Stimulated activated CD4-positive, alpha-beta T cell treated with anti-CD3 and anti-CD28 coated beads, Interleukin-4, amount 100 ng/mL, for 1 hour (primary cell): ENCODE results near the gene SLC35C1.

ENCODE experiments used
- DNase-seq: peaks from one replicate; pipeline ENCODE4 v3.0.0-alpha.2; 2020

Gene SLC35C1

GRCh38 chr11:45847911-45848316 lies 43.0 kb downstream of the SLC35C1 start:
- peak; percentile 16 for DNase-seq

- DNase-seq, result no peak
These were observed 43.7 kb downstream of the SLC35C1 start for GRCh38 chr11:45848654-45849081.

DNA sequence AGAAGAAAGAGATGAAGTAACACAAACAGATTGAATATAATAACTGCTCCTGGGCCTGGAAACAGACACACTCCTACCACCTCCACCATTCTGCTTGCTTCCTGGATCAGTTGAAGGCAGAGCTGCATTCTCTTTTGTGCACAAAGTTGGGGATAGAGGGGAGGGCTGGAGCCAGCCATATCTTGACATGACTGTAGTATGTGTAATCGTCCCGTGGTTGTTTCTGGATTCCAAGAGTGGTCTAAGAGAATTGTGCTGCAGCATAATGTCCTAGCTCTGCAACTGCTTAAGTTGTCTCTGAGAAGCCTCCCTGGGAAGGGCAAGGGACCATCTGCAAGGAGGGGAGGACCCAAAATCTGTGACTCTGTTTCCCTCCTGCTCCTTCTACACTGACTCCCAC lies 45.5 kb downstream of the SLC35C1 start:
- no peak for DNase-seq

DNA sequence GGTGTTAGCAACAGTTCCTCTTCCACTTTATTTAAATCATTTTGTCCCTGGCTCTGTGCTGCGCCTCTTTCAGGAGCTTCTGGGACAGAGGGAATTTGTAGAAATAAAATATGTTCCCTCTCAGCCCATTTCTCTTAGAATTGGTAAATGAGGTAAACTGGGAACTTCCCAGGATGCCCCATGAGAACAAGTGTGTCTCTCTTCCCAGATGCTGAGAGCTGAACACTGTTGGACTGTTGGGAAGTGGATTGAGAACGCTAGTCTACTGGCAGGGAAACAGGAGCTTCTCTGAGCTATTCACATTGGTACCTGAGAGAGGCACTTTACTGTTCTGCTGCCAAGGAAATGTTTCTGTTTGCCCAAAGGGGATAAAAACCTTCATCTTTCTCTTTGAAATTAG lies 46.3 kb downstream of the SLC35C1 start:
- DNase-seq, result no peak

- no peak for DNase-seq
These were observed 47.2 kb downstream of the SLC35C1 start for GRCh38 chr11:45852018-45852711.

- no peak for DNase-seq
These were observed 47.8 kb downstream of the SLC35C1 start for GRCh38 chr11:45852712-45853101.

DNA sequence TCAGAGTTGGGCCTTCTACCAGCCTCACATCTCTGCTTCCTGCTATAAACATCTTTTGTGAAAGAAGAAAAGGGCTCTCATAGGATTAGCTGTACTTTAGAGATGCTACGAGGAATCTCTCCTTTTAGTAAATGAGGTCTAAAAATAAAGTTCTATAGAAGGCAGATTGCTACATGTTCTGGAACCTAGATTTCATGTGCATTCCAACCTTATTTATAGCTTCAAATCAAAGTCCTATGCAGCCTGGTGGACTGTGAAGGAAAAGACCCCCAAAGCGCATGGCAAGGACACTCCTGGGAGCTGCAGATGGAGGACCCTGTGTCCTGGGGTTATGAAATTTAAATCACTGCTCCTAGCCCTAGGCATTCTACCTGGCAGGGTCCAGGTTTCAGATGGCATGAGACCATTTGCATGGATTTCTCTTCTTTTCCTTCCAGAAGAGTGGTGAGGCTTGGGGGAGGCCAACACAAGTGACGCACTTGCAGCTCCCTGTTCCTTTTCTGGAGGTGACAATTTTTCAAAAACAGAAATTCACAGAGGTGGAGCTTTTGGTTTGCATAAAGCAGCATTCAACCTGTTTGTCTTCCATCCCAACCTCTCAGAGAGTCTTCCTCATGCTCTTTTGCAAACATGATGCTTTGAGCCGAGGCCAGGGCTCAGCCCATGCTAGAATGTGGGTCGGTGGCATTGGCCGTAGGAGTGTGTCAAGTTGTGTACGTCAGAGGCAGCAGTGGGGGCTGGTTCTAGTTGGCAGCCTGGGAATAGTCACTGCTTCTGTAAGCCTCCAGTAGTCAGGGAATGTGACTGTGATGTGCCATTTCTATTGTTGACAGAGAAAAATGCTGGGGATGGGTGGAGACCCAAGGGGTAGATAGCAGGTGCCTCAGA lies 48.6 kb downstream of the SLC35C1 start:
- DNase-seq, result no peak

DNA sequence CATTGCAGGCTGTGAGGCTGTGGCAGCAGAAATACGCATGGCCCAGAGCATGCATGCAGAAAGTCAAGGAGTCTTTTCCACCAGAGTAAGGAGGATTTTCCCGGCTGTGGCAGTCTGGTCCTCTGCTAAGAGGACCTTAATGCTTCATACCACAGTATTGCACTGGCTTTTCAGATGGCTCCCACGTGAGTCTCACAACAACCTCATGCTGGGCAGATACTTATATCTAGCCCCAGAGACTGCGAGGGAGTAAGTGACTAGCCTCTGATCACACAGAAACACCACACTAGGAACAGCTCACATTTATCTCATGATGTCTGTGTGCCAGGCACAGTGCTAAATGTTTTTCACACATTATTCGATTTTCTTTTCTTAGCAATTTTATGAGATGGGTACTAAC lies 50.4 kb downstream of the SLC35C1 start:
- no peak for DNase-seq

GRCh38 chr11:45856044-45856468 lies 51.1 kb downstream of the SLC35C1 start:
- no peak for DNase-seq

DNA sequence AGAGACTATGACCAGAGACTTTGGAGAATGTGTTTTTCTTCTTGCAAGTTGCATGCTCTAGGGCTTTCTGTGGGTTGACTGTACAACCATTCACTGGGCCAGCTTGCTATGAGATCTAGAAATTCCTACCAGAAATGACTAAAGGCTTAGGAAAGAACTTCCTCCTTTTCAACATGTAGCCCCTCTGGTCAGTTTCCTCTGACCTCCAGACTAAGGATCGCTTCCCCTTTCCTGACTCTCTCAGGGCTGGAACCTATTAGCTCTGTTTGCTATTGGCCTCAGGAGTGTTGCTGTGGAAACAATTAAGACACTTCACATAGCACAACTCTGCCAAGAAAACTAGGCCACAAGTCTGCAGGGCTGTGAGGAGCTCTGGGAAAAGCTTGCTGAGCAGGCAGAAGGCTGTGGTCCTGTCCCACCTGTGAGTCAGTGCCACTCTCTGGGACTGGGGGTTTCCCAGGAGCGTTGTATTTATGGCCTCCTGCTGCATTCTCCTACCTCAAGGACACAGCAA lies 53.1 kb downstream of the SLC35C1 start:
- no peak for DNase-seq

DNA sequence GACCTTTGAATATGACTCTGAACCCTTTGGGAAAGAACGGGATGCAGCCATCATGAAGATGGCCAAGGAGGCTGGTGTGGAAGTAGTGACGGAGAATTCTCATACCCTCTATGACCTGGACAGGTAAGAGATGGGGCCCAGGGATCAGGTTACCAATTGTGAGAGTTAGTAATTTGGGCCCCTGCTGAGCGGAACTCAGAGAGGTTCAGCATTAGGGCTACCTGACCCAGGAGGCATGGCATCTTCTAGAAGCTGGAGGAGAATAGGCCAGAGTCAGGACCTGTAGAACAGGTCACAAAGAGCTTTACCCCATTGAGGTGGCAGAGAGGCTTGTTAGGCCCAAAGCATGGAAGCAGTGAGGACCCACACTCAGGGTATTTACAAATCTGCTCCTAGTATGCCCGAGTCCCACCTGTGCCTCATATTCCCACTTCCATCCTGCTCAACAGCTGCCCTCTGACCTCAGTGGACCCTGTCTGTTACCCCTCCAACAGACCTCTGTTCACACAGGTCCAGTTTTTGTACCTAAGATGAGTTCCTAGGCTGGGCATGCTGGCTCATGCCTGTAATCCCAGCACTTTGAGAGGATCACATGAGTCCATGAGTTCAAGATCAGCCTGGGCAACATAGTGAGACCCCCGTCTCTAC lies 53.9 kb downstream of the SLC35C1 start:
- DNase-seq, result no peak

DNA sequence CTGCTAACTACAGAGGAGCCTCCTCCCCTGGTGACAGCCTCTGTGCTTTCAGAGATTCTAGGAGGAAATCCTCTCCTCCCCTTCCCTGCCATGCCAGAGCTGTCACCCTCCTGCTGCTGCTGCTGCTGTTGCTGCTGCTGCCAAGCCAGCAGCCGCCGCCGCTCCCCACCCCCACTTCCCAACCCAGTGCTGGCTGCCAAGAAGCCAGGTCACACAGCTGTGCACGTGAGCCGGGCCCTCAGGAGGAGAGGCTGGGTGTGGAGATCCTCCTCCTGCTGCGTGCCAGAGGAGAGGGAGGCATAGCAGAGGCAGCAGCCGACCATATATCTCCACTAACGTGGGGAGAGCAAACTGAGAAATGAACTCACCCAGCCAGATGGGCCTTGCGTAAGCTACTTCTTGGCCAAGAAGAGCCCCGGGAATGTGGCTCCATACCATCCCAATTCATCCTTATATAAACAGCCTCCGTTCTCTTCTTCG lies 54.8 kb downstream of the SLC35C1 start:
- DNase-seq, result no peak

DNA sequence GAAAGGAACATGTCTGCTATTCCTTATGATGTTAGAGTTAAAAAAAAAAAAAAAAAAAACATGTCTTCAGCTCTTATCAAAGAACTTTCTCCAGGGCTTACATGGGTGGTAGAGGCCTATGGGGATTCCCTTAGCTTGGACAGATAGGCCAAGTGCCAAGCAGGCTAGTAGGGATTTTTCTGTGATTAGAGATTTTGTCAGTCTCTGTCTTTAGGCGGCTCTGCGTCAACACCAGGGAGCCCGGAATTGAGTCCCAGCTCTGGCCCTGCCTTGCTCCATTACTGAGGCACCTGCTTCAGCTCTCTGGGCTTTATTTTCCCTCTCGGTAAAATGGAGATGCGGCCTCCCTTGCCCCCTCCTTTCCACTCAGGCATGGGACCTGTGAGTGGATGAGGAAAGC lies 55.4 kb downstream of the SLC35C1 start:
- DNase-seq, result no peak

DNA sequence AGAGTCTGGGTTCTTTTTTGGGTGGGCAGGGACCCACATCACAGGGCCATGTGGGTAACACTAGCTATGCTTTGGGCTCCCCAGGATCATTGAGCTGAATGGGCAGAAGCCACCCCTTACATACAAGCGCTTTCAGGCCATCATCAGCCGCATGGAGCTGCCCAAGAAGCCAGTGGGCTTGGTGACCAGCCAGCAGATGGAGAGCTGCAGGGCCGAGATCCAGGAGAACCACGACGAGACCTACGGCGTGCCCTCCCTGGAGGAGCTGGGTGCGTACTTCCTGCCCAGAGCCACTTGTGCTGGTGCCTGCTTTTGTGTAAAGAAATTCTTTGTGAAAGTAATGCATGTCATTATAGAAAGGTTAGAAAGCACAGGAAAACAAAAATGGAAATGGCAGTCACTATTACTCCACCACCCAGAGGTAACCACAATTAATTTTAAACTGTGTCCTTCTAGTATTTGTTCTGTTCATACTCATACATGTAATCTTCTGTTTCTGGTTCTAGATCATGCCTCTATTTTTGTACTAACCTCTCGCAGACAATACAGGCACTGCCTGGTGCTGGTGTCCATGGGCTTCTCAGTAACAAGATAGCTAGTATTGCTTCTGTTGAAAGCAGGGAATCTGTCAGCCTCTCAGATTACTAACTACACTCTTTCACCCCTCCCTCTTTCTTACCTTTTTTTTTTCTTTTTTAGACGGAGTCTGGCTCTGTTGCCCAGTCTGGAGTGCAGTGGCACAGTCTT lies 56.0 kb downstream of the SLC35C1 start:
- DNase-seq, result no peak
